H9 (cell line): ENCODE measurements around the gene FREY1. TPM values are rescaled to one million over a fixed set of nuclear protein-coding genes. Genes with fewer than 3 reads are reported as not detected.

ENCODE experiments used
- DNase-seq: peaks from one replicate; pipeline ENCODE4 v3.0.0-alpha.2; 2017
- H2AFZ ChIP-seq: one replicate; pipeline ENCODE4 v1.6.1; 2013; ENCODE audit warnings: mild to moderate bottlenecking, low read length, control low read depth, moderate library complexity
- H2AK5ac ChIP-seq: 2 replicates; pipeline ENCODE4 v1.6.1; 2013; ENCODE audit warnings: low read length, control low read depth, mixed read lengths; ENCODE audit not compliant: insufficient read length
- H2BK120ac ChIP-seq: one replicate; pipeline ENCODE4 v1.6.1; 2013; ENCODE audit warnings: low read depth, mild to moderate bottlenecking, low read length, control low read depth, inconsistent platforms; ENCODE audit not compliant: poor library complexity, severe bottlenecking
- H2BK12ac ChIP-seq: 2 replicates; pipeline ENCODE4 v1.6.1; 2013; ENCODE audit warnings: low read length, control low read depth, mixed read lengths, low read depth; ENCODE audit not compliant: insufficient read length
- H2BK15ac ChIP-seq: 2 replicates; pipeline ENCODE4 v1.6.1; 2013; ENCODE audit warnings: low read depth, low read length, control low read depth
- H2BK20ac ChIP-seq: one replicate; pipeline ENCODE4 v1.6.1; 2013; ENCODE audit warnings: low read depth, mild to moderate bottlenecking, low read length, control low read depth, inconsistent platforms; ENCODE audit not compliant: poor library complexity, severe bottlenecking
- H2BK5ac ChIP-seq: 2 replicates; pipeline ENCODE4 v1.6.1; 2013; ENCODE audit warnings: low read length, control low read depth, mixed read lengths; ENCODE audit not compliant: insufficient read length
- H3K14ac ChIP-seq: 2 replicates; pipeline ENCODE4 v1.6.1; 2013; ENCODE audit warnings: low read length, control low read depth; ENCODE audit not compliant: insufficient read depth
- H3K18ac ChIP-seq: 2 replicates; pipeline ENCODE4 v1.6.1; 2013; ENCODE audit warnings: low read depth, mild to moderate bottlenecking, mixed read lengths, low read length, control low read depth; ENCODE audit not compliant: insufficient read length
- H3K23ac ChIP-seq: 2 replicates; pipeline ENCODE4 v1.6.1; 2013; ENCODE audit warnings: low read length, control low read depth, mixed read lengths, low read depth; ENCODE audit not compliant: insufficient read length
- H3K23me2 ChIP-seq: 2 replicates; pipeline ENCODE4 v1.6.1; 2013; ENCODE audit warnings: low read depth, mild to moderate bottlenecking, mixed read lengths, low read length, control low read depth; ENCODE audit not compliant: insufficient read length, poor library complexity, severe bottlenecking
- H3K27ac ChIP-seq: 2 replicates; pipeline ENCODE4 v1.5.1; 2013; ENCODE audit warnings: low read length, control low read depth, mixed read lengths, low read depth; ENCODE audit not compliant: insufficient read length
- H3K27me3 ChIP-seq: 2 replicates; pipeline ENCODE4 v1.6.1; 2013; ENCODE audit warnings: low read length, control low read depth, inconsistent platforms; ENCODE audit not compliant: insufficient read depth
- H3K4ac ChIP-seq: 2 replicates; pipeline ENCODE4 v1.6.1; 2013; ENCODE audit warnings: low read depth, mild to moderate bottlenecking, control low read depth, inconsistent platforms, low read length, moderate library complexity
- H3K4me1 ChIP-seq: 2 replicates; pipeline ENCODE4 v1.6.1; 2013; ENCODE audit warnings: low read length, control low read depth, inconsistent platforms; ENCODE audit not compliant: insufficient read depth
- H3K4me2 ChIP-seq: 2 replicates; pipeline ENCODE4 v1.6.1; 2013; ENCODE audit warnings: low read length, control low read depth, mixed read lengths; ENCODE audit not compliant: insufficient read length, insufficient read depth
- H3K56ac ChIP-seq: 2 replicates; pipeline ENCODE4 v1.6.1; 2013; ENCODE audit warnings: low read depth, mild to moderate bottlenecking, mixed read lengths, low read length, control low read depth; ENCODE audit not compliant: insufficient read length
- H3K79me1 ChIP-seq: 2 replicates; pipeline ENCODE4 v1.6.1; 2013; ENCODE audit warnings: low read depth, mild to moderate bottlenecking, moderate library complexity, low read length, control low read depth, inconsistent platforms; ENCODE audit not compliant: insufficient read depth, poor library complexity, severe bottlenecking
- H3K79me2 ChIP-seq: 2 replicates; pipeline ENCODE4 v1.6.1; 2013; ENCODE audit warnings: low read length, control low read depth, inconsistent platforms; ENCODE audit not compliant: insufficient read depth
- H3K9ac ChIP-seq: 2 replicates; pipeline ENCODE4 v1.6.1; 2013; ENCODE audit warnings: low read length, control low read depth, mixed read lengths; ENCODE audit not compliant: insufficient read length; ENCODE audit errors: extremely low read depth
- H3K9me3 ChIP-seq: one replicate; pipeline ENCODE4 v1.6.1; 2013; ENCODE audit warnings: low read depth, low read length, inconsistent platforms; ENCODE audit not compliant: control insufficient read depth
- H3T11ph ChIP-seq: one replicate; pipeline ENCODE4 v1.6.1; 2013; ENCODE audit warnings: mild to moderate bottlenecking, low read length, control low read depth, inconsistent platforms
- H4K20me1 ChIP-seq: one replicate; pipeline ENCODE4 v1.6.1; 2013; ENCODE audit not compliant: control insufficient read depth, insufficient read length, insufficient read depth
- H4K5ac ChIP-seq: 2 replicates; pipeline ENCODE4 v1.6.1; 2013; ENCODE audit warnings: low read depth, mild to moderate bottlenecking, mixed read lengths, low read length, control low read depth; ENCODE audit not compliant: insufficient read length
- H4K8ac ChIP-seq: replicated peaks from 2 replicates; pipeline ENCODE4 v1.6.1; 2013; ENCODE audit warnings: low read length, control low read depth, mixed read lengths, low read depth; ENCODE audit not compliant: insufficient read length
- H4K91ac ChIP-seq: 2 replicates; pipeline ENCODE4 v1.6.1; 2013; ENCODE audit warnings: low read depth, mild to moderate bottlenecking, moderate library complexity, mixed read lengths, low read length, control low read depth; ENCODE audit not compliant: insufficient read length
- H3K27ac Mint-ChIP-seq, 3 experiments: 2 replicates in 2 of 3; 3 replicates in 1 of 3; pipeline ENCODE4 v1.8.0; 2020 to 2021; ENCODE audit warnings: mixed read lengths in 3 of 3, mild to moderate bottlenecking in 1 of 3, moderate library complexity in 1 of 3
- H3K27me3 Mint-ChIP-seq: 2 replicates; pipeline ENCODE4 v1.8.0; 2021; ENCODE audit warnings: low read depth, mild to moderate bottlenecking, moderate library complexity, mixed read lengths
- H3K36me3 Mint-ChIP-seq, 3 experiments: 2 replicates in 2 of 3; 3 replicates in 1 of 3; pipeline ENCODE4 v1.8.0; 2020 to 2021; ENCODE audit warnings: low read depth in 3 of 3, mixed read lengths in 3 of 3; ENCODE audit not compliant: insufficient read depth in 1 of 3
- H3K4me1 Mint-ChIP-seq, 2 experiments: 2 replicates each; pipeline ENCODE4 v1.8.0; 2020; ENCODE audit warnings: mixed read lengths in 2 of 2
- H3K4me3 Mint-ChIP-seq, 2 experiments: 2 replicates in 1 of 2; 3 replicates in 1 of 2; pipeline ENCODE4 v1.8.0; 2020 to 2021; ENCODE audit warnings: mild to moderate bottlenecking in 2 of 2, mixed read lengths in 2 of 2, moderate library complexity in 1 of 2
- H3K9me3 Mint-ChIP-seq, 2 experiments: 2 replicates in 1 of 2; 3 replicates in 1 of 2; pipeline ENCODE4 v1.8.0; 2020; ENCODE audit warnings: mild to moderate bottlenecking in 2 of 2, mixed read lengths in 2 of 2, moderate library complexity in 1 of 2
- WGBS: extraction: QIAGEN DNeasy Blood & Tissue Kit; methylation state at CpG from one replicate; pipeline ENCODE4 v1.1.7; 2013; ENCODE audit warnings: missing lambda C conversion rate, low lambda C conversion rate, mixed read lengths; ENCODE audit not compliant: insufficient read length; ENCODE audit errors: extremely low coverage; 5-methylcytosine and 5-hydroxymethylcytosine counted together
- total RNA-seq: library from RNA; stranded (reverse); gene quantifications from 2 replicates; pipeline ENCODE4 v1.2.1, GENCODE V29; 2021
- TF ChIP-seq, protein P1 (sequence below): fragments of 200-600 bp; sonication (generic); conservative IDR thresholded peaks from 3 replicates; pipeline ENCODE4 v1.8.0; 2021; ENCODE audit warnings: antibody characterized with exemption, mild to moderate bottlenecking

The FREY1 gene
- total RNA-seq, 1 experiment from 2014 or later = 2.1 TPM

DNA sequence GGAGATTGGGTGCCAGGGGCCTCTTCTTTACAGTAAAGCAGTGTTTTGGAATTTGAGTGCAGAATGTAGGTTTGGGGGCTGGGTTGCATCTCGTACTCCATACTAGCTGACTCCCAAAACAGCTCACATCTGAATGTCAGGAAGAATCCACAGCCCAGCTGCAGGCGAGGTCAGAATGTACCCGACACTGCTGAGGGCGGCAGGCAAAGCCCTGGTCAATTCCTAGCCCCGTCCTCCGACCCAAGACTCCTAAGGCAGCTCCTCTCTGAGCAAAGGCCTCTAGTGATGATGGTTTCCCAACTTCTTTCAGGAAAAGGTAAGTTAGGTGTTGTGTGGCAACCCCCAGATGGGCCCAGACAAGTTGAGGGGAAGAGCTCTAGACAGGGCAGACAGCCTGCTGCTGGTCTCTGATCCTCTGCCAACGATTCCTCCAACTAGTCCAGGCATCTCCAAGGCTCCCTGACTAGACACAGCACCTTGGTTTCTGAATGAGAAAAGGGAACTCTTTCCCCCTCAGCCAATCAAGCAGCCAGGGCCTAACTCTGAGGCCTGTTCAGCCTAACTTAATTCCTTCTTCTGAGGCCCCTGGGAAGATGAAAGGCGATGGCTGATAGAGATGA is 24.0 kb upstream of the FREY1 start:
- Histone ChIP-seq H2AFZ (no peak overlapping the region), H3K27ac (no peak overlapping the region), H3K4me1 (no peaks in the 10 kb centered on the region), H3K4ac (no peak overlapping the region), H3K79me1 (no peaks in the 10 kb centered on the region), H3K9me3 (no peaks in the 10 kb centered on the region), H4K20me1 (no peaks in the 10 kb centered on the region), H3K23ac (no peak overlapping the region), H3K79me2 (no peaks in the 10 kb centered on the region), H3K23me2 (no peaks in the 10 kb centered on the region), H4K5ac (no peak overlapping the region), H3K4me2 (no peak overlapping the region), H4K91ac (no peak overlapping the region), H3K27me3 (no peaks in the 10 kb centered on the region), H3K18ac (no peak overlapping the region), H3T11ph (no peak overlapping the region), H2BK120ac (no peak overlapping the region), H3K56ac (no peak overlapping the region), H3K14ac (no peak overlapping the region), H2BK5ac (no peak overlapping the region), H2BK20ac (no peak overlapping the region), H2BK15ac (no peak overlapping the region), H4K8ac (no peak overlapping the region), H3K9ac (no peak overlapping the region), H2BK12ac (no peak overlapping the region), H2AK5ac (no peak overlapping the region)
- H3K36me3 Mint-ChIP-seq = peaks cover 12 to 64% (median 63%) of the 10 kb centered on the region in 3 experiments
- WGBS = no CpG with 5 or more reads among the region's 8 CpGs
- TF ChIP-seq, protein P1, sequence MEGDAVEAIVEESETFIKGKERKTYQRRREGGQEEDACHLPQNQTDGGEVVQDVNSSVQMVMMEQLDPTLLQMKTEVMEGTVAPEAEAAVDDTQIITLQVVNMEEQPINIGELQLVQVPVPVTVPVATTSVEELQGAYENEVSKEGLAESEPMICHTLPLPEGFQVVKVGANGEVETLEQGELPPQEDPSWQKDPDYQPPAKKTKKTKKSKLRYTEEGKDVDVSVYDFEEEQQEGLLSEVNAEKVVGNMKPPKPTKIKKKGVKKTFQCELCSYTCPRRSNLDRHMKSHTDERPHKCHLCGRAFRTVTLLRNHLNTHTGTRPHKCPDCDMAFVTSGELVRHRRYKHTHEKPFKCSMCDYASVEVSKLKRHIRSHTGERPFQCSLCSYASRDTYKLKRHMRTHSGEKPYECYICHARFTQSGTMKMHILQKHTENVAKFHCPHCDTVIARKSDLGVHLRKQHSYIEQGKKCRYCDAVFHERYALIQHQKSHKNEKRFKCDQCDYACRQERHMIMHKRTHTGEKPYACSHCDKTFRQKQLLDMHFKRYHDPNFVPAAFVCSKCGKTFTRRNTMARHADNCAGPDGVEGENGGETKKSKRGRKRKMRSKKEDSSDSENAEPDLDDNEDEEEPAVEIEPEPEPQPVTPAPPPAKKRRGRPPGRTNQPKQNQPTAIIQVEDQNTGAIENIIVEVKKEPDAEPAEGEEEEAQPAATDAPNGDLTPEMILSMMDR = no peak
- peak overlapping the region in 2 of 3 experiments; percentile 39 to 56; a peak in 3 of 7 replicates for H3K27ac Mint-ChIP-seq
- no peak for DNase-seq
- peaks cover 5 to 11% of the 10 kb centered on the region in 2 experiments; a peak in 1 of 4 replicates for H3K4me1 Mint-ChIP-seq
- H3K4me3 Mint-ChIP-seq = no peak overlapping the region
- H3K9me3 Mint-ChIP-seq = no peaks in the 10 kb centered on the region
- H3K27me3 Mint-ChIP-seq = no peaks in the 10 kb centered on the region
